ENCODE data around the gene DYNC2H1.

The DYNC2H1 gene

GRCh38 chr11:103453126-103453525 is 343.9 kb downstream of the DYNC2H1 start:
- DNase-seq (ENCODE audit: low read depth) = no peak
- H3K4me3 ChIP-seq (ENCODE audit: low read depth, low read length) = no peak overlapping the region
- no peak for TF ChIP-seq CTCF (IDR thresholded peaks at IDR 0.05; ENCODE audit: low read depth, low read length, missing control alignments)

GRCh38 chr11:103453915-103454709 is 344.9 kb downstream of the DYNC2H1 start:
- TF ChIP-seq CTCF (IDR thresholded peaks at IDR 0.05; ENCODE audit: low read depth, low read length, missing control alignments) = no peak
- no peak for DNase-seq (ENCODE audit: low read depth)
- H3K4me3 ChIP-seq (ENCODE audit: low read depth, low read length) = no peak overlapping the region

GRCh38 chr11:103464420-103464819 is 355.2 kb downstream of the DYNC2H1 start:
- DNase-seq (ENCODE audit: low read depth) = no peak
- H3K4me3 ChIP-seq (ENCODE audit: low read depth, low read length) = no peak overlapping the region
- TF ChIP-seq CTCF (IDR thresholded peaks at IDR 0.05; ENCODE audit: low read depth, low read length, missing control alignments) = no peak

- DNase-seq (ENCODE audit: low read depth) = no peak
- TF ChIP-seq CTCF (IDR thresholded peaks at IDR 0.05; ENCODE audit: low read depth, low read length, missing control alignments) = no peak
- H3K4me3 ChIP-seq (ENCODE audit: low read depth, low read length) = no peak overlapping the region
These were observed 356.4 kb downstream of the DYNC2H1 start for GRCh38 chr11:103465555-103466140.

- no peak overlapping the region for H3K4me3 ChIP-seq (ENCODE audit: low read depth, low read length)
- no peak for TF ChIP-seq CTCF (IDR thresholded peaks at IDR 0.05; ENCODE audit: low read depth, low read length, missing control alignments)
- DNase-seq (ENCODE audit: low read depth) = no peak
These were observed 362.3 kb downstream of the DYNC2H1 start for GRCh38 chr11:103471546-103471945.

- DNase-seq (ENCODE audit: low read depth) = no peak
- TF ChIP-seq CTCF (IDR thresholded peaks at IDR 0.05; ENCODE audit: low read depth, low read length, missing control alignments) = no peak
- H3K4me3 ChIP-seq (ENCODE audit: low read depth, low read length) = no peak overlapping the region
These were observed 367.6 kb downstream of the DYNC2H1 start for GRCh38 chr11:103476874-103477273.

- no peak for DNase-seq (ENCODE audit: low read depth)
- H3K4me3 ChIP-seq (ENCODE audit: low read depth, low read length) = no peak overlapping the region
- TF ChIP-seq CTCF (IDR thresholded peaks at IDR 0.05; ENCODE audit: low read depth, low read length, missing control alignments) = no peak
These were observed 371.2 kb downstream of the DYNC2H1 start for GRCh38 chr11:103480421-103480820.
